Measurements from ENCODE around the gene LPGAT1. TPM values are rescaled to one million over a fixed set of nuclear protein-coding genes. Genes with fewer than 3 reads are reported as not detected.

Gene LPGAT1, protein sequence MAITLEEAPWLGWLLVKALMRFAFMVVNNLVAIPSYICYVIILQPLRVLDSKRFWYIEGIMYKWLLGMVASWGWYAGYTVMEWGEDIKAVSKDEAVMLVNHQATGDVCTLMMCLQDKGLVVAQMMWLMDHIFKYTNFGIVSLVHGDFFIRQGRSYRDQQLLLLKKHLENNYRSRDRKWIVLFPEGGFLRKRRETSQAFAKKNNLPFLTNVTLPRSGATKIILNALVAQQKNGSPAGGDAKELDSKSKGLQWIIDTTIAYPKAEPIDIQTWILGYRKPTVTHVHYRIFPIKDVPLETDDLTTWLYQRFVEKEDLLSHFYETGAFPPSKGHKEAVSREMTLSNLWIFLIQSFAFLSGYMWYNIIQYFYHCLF
- total RNA-seq (2022; extraction: Qiagen RNA extraction; ENCODE audit: low read depth), result 17.5 to 36.5 TPM (median 28.8 TPM) in 5 replicates

DNA sequence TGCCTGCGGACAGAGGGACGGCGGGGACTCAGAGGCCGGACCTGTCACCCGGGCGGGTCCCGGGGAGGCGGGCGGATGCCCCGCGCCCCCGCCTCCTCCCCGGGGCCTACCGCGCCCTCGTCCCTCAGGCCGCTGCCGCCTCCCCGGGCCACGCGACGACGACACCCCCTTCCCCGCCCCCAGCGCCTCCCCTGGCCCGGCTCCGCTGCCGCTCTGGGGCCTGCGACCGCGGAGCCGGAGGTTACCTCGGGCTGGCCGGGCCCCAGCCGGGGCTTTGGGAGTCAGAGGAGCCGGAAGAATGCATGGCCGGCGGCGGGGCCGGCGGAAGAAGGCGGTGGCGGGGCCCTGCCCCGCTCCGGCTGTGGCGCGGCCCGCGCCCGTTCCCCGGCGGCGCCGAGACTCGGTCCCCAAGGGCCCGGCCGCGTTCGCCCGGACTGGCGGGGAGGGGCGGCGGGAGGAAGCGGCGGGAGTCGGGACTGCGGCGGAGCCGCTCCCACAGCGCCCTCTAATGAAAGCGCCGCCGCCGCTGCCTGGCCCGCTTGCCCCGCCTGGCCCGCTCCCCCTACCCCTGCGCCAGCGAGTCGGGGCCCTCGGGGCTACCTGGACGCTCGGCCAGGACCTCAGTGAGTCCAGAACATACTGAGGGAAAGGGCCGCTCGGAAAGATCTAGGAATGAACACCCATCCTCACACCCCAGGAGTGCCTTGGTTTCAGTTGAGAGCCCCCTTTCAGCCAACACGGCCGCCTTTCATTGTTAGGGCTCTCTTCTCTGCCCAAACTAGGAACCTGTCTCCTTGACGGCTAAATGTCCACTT, at the start of gene LPGAT1:
LPGAT1 (minus strand) TSS at position 436 of the 815 bp plus-strand sequence. CDS start 1,467 bp downstream, outside the sequence.

Other genes with a start within 250 kb of the LPGAT1 start
- 41.4 to 47.4 TPM (median 43.7 TPM) in 5 replicates for gene NEK2, start 155.1 kb downstream of the LPGAT1 start, total RNA-seq (2022; extraction: Qiagen RNA extraction; ENCODE audit: low read depth)
- gene INTS7, start 204.8 kb upstream of the LPGAT1 start, total RNA-seq (2022; extraction: Qiagen RNA extraction; ENCODE audit: low read depth), result 17.3 to 23.7 TPM (median 19.5 TPM) in 5 replicates
- gene DTL, start 205.0 kb upstream of the LPGAT1 start, total RNA-seq (2022; extraction: Qiagen RNA extraction; ENCODE audit: low read depth), result 20.3 to 23.8 TPM (median 21.7 TPM) in 5 replicates